ENCODE measurements around the gene DOCK2.

DNA sequence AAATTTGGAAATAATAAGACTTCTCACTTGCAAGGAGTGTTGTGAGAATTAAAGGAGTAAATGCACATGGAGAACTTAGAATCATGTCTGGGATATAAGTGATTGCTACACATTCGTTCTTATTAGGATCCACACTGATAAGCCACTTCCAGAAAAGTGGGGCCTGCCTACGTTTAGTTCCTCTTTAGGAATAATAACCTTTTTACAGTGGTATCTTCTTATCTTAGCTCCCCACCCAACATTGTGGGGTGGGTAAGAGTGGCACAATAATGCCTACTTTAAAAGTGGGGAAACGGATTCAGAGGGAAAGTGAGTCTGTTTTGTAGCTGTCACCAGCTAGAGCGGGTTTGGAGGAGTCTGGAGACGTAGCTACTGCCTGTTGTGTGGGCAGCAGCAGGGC is 16.0 kb downstream of the DOCK2 start:
- TF ChIP-seq, protein P1, sequence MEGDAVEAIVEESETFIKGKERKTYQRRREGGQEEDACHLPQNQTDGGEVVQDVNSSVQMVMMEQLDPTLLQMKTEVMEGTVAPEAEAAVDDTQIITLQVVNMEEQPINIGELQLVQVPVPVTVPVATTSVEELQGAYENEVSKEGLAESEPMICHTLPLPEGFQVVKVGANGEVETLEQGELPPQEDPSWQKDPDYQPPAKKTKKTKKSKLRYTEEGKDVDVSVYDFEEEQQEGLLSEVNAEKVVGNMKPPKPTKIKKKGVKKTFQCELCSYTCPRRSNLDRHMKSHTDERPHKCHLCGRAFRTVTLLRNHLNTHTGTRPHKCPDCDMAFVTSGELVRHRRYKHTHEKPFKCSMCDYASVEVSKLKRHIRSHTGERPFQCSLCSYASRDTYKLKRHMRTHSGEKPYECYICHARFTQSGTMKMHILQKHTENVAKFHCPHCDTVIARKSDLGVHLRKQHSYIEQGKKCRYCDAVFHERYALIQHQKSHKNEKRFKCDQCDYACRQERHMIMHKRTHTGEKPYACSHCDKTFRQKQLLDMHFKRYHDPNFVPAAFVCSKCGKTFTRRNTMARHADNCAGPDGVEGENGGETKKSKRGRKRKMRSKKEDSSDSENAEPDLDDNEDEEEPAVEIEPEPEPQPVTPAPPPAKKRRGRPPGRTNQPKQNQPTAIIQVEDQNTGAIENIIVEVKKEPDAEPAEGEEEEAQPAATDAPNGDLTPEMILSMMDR (IDR thresholded peaks at IDR 0.05) = no peak
- no peak for TF ChIP-seq POLR2A (IDR thresholded peaks at IDR 0.05; ENCODE audit: low read length)
- TF ChIP-seq ZNF302 (CRISPR knock-in tag; IDR thresholded peaks at IDR 0.05) = no peak
- TF ChIP-seq RFX5 (IDR thresholded peaks at IDR 0.05) = no peak
- TF ChIP-seq CHD2 (IDR thresholded peaks at IDR 0.05; ENCODE audit: low read length, partially characterized antibody) = no peak
- TF ChIP-seq CEBPB (IDR thresholded peaks at IDR 0.05) = no peak
- TF ChIP-seq, protein P2, sequence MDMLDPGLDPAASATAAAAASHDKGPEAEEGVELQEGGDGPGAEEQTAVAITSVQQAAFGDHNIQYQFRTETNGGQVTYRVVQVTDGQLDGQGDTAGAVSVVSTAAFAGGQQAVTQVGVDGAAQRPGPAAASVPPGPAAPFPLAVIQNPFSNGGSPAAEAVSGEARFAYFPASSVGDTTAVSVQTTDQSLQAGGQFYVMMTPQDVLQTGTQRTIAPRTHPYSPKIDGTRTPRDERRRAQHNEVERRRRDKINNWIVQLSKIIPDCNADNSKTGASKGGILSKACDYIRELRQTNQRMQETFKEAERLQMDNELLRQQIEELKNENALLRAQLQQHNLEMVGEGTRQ (IDR thresholded peaks at IDR 0.05) = no peak
- TF ChIP-seq, protein P3, sequence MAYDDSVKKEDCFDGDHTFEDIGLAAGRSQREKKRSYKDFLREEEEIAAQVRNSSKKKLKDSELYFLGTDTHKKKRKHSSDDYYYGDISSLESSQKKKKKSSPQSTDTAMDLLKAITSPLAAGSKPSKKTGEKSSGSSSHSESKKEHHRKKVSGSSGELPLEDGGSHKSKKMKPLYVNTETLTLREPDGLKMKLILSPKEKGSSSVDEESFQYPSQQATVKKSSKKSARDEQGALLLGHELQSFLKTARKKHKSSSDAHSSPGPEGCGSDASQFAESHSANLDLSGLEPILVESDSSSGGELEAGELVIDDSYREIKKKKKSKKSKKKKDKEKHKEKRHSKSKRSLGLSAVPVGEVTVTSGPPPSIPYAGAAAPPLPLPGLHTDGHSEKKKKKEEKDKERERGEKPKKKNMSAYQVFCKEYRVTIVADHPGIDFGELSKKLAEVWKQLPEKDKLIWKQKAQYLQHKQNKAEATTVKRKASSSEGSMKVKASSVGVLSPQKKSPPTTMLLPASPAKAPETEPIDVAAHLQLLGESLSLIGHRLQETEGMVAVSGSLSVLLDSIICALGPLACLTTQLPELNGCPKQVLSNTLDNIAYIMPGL (CRISPR knock-in tag; IDR thresholded peaks at IDR 0.05; ENCODE audit: borderline replicate concordance) = no peak

All from A549 (cell line).